ENCODE results near the gene JKAMP.

JKAMP gene

GRCh38 chr14:59450716-59451115 lies 33.6 kb upstream of the JKAMP start:
- Histone ChIP-seq H3K27ac (no peak overlapping the region), H3K27me3 (replicated peaks) (no peaks in the 10 kb centered on the region), H3K4me3 (ENCODE audit: low read depth, low read length) (no peak overlapping the region), H3K36me3 (replicated peaks) (no peaks in the 10 kb centered on the region)
- no peak for DNase-seq
- in situ Hi-C loops (cut with HindIII; ENCODE audit: low pct_ligation_motif_present, low sequenced_read_pairs), result no loop called here
- no peak for TF ChIP-seq CTCF (IDR thresholded peaks at IDR 0.05; ENCODE audit: low read depth, low read length, missing control alignments)

GRCh38 chr14:59451849-59452248 lies 32.5 kb upstream of the JKAMP start:
- H3K4me3 ChIP-seq (ENCODE audit: low read depth, low read length), result no peak overlapping the region
- no peaks in the 10 kb centered on the region for H3K27me3 ChIP-seq (replicated peaks)
- no peak for TF ChIP-seq CTCF (IDR thresholded peaks at IDR 0.05; ENCODE audit: low read depth, low read length, missing control alignments)
- in situ Hi-C loops (cut with HindIII; ENCODE audit: low pct_ligation_motif_present, low sequenced_read_pairs), result no loop called here
- no peak for DNase-seq
- no peak overlapping the region for H3K27ac ChIP-seq
- no peaks in the 10 kb centered on the region for H3K36me3 ChIP-seq (replicated peaks)

- in situ Hi-C loops (cut with HindIII; ENCODE audit: low pct_ligation_motif_present, low sequenced_read_pairs), result no loop called here
- no peak for TF ChIP-seq CTCF (IDR thresholded peaks at IDR 0.05; ENCODE audit: low read depth, low read length, missing control alignments)
- DNase-seq, result peak; percentile 91
- Histone ChIP-seq H3K36me3 (replicated peaks) (peaks cover 5% of the 10 kb centered on the region), H3K4me3 (ENCODE audit: low read depth, low read length) (no peak overlapping the region), H3K27me3 (replicated peaks) (no peaks in the 10 kb centered on the region), H3K27ac (peak overlapping the region; percentile 92)
Measured at GRCh38 chr14:59454139-59454538, 30.2 kb upstream of the JKAMP start.

- Histone ChIP-seq H3K36me3 (replicated peaks) (peaks cover 5% of the 10 kb centered on the region), H3K27me3 (replicated peaks) (no peaks in the 10 kb centered on the region), H3K27ac (peak overlapping the region; percentile 92), H3K4me3 (ENCODE audit: low read depth, low read length) (no peak overlapping the region)
- in situ Hi-C loops (cut with HindIII; ENCODE audit: low pct_ligation_motif_present, low sequenced_read_pairs), result no loop called here
- TF ChIP-seq CTCF (IDR thresholded peaks at IDR 0.05; ENCODE audit: low read depth, low read length, missing control alignments), result no peak
- no peak for DNase-seq
Measured at GRCh38 chr14:59455411-59455810, 28.9 kb upstream of the JKAMP start.

GRCh38 chr14:59458486-59458885 lies 25.8 kb upstream of the JKAMP start:
- Histone ChIP-seq H3K27ac (no peak overlapping the region), H3K36me3 (replicated peaks) (peaks cover 5% of the 10 kb centered on the region), H3K4me3 (ENCODE audit: low read depth, low read length) (no peak overlapping the region), H3K27me3 (replicated peaks) (no peaks in the 10 kb centered on the region)
- no peak for TF ChIP-seq CTCF (IDR thresholded peaks at IDR 0.05; ENCODE audit: low read depth, low read length, missing control alignments)
- in situ Hi-C loops (cut with HindIII; ENCODE audit: low pct_ligation_motif_present, low sequenced_read_pairs), result no loop called here
- no peak for DNase-seq

- Histone ChIP-seq H3K27ac (no peak overlapping the region), H3K36me3 (replicated peaks) (peaks cover 5% of the 10 kb centered on the region), H3K4me3 (ENCODE audit: low read depth, low read length) (no peak overlapping the region), H3K27me3 (replicated peaks) (no peaks in the 10 kb centered on the region)
- DNase-seq, result no peak
- in situ Hi-C loops (cut with HindIII; ENCODE audit: low pct_ligation_motif_present, low sequenced_read_pairs), result no loop called here
- TF ChIP-seq CTCF (IDR thresholded peaks at IDR 0.05; ENCODE audit: low read depth, low read length, missing control alignments), result no peak
Measured at GRCh38 chr14:59460378-59460777, 23.9 kb upstream of the JKAMP start.

All from brain microvascular endothelial cell (primary cell).